Inferior parietal cortex (tissue), 1 donor: Measurements from ENCODE around the gene CCDC93.

ENCODE experiments used
- DNase-seq: peaks from one replicate; pipeline ENCODE4 v3.0.0-alpha.2; 2016; ENCODE audit errors: extremely low spot score

Gene CCDC93

DNA sequence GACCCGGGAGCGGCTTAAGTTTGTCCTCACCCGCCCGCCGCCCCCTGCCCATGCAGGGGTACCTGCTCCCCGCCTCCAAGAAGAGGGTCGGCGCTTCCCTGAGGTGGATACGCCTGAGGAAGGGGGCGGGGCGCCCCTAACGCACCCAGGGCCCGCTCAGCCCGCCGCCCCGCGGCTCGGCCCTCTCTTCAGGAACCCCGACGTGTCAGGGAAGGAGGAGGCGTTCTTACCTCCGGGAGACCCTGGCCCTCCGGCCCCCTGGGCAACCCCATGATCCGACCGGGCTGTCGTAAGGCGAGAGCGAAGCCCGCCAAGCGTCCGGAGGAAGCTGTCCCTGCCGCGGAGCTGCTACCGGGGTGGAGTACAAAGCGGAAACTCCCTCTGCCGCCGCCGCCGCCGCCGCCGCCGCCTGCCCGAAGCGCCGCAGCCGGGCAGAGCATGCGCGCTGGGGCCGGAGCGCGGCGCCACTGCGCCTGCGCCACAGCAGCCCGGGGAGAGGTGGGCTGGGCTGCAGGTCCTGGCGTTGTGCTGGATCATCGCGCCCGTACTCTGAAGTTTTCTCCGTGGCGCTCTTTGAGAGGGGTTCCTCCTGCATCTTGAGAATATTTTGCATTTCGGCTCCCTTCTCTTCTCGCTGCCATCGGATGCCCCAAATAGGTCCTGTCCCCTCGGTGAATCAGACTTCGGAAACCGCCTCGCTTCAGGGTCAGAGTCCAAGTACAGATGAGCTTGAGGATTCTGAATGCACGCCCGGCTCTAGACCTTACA lies at the start of gene CCDC93:
Gene CCDC93 (minus strand): TSS at position 347 of the 768 bp plus-strand sequence. CDS start 75 bp downstream, at position 272.
- peak; percentile 82 for DNase-seq

GRCh38 chr2:118062669-118063068 lies 48.8 kb upstream of the CCDC93 start:
- no peak for DNase-seq

DNA sequence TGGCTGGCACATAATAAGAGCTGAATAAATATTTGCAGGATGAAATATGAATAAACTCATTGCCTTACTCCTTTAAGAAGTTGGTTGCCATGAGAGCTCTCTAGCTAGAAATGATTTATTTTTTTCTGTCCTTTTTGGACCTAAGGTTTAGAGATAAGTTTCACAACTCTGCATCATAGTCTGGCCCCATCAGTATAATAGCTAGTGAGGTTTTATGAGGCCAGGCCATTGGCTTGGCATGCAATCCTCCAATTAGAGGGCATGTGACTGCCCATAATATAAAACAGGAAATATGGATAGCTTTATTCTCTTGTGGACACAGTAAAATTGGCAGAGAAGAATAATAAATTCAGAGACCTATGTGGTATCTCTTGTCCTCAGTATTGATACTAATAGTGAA lies 48.2 kb upstream of the CCDC93 start:
- DNase-seq: no peak

DNA sequence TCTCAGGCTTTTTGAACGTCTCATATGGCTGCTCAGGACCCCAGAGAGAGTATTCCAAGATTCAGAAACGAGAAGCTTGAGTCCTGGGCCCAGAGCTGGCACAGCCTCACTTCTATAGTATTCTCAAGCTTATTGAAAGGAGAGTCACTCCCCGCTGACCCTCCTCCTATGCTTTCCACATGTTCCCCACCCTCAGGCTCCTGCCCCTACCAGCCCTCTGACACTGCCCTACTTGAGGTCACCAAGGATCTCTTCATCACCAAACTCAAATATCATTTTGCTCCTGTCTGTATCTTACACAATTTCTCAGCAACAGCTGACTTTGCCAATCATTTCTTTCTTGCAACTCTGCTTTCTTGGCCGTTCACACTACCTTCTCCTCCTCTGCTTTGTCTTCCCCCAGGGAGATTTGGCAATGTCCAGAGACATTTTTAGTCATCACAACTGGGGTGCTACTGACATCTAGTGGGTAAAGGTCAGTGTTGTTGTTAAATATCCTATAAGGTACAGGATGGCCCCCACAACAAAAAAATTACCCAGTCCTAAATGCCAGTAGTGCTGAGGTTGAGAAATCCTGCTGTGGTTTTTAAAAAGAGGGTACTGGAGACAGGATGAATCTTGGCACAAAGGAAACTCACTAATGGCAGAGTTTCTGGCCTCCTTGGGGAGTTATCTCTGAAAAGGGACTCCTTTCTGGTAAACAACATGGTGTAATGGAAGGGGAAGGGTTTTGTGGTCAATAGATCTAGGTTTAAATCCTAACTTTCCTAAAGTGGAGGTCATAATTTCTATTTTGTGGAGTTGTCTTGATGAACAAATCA lies 47.5 kb upstream of the CCDC93 start:
- DNase-seq: peak; percentile 25

GRCh38 chr2:118059919-118060478 lies 46.1 kb upstream of the CCDC93 start:
- DNase-seq: no peak

DNA sequence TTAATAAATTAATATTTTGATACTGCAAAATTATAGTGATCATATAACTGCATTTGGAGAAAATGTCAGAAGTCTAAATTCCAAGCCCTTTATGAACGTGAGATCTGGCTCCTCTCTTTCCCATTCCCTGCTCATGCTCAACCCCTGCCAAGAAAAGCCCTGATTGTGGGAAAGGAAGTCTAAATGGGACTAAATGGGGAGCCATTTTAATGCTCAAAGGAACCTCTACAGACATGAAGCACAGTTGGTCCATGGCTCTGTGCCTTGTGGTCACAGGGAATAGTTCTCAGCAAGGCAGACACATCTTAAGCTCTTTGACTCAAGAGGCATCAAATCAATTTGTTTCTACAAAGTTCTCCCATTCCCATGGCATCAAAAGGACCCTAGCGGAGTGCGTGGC lies 45.1 kb upstream of the CCDC93 start:
- no peak for DNase-seq

DNA sequence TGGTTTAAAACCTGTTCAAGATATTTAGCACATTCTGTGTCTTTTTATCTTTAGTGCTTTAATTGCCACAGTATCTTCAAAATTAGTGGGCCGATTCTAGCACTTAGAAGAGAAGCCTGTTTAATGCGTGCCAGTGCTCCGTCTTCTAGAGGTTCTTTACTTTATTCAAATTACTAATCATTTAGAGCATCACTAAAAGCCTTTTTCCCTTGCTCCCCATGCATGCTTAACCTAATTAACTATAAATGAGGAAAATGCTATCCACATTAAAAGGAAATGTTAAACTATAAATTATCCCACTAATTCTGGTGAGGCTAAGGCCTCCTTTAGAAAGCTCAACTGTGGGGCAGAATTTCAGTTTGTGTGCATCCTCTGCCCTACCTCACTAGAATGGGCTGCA lies 42.9 kb upstream of the CCDC93 start:
- DNase-seq: no peak

DNA sequence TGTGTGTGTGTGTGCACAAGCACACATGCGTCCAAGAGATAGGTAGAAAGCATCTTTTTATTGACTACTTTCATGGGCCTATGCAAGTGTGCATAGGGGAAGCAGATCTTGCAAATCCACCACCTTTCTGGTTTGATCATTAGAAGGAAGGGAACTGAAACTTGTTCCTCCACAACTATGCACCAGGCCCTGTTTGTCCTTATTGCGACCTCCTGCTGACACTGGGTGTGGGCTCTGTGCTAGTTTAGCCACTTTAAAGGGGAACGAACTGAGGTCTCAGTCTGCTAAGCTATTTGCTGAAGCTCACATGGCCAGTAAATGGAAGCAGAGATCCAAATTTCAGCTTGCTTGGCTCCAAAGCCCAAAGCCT lies 42.3 kb upstream of the CCDC93 start:
- no peak for DNase-seq

DNA sequence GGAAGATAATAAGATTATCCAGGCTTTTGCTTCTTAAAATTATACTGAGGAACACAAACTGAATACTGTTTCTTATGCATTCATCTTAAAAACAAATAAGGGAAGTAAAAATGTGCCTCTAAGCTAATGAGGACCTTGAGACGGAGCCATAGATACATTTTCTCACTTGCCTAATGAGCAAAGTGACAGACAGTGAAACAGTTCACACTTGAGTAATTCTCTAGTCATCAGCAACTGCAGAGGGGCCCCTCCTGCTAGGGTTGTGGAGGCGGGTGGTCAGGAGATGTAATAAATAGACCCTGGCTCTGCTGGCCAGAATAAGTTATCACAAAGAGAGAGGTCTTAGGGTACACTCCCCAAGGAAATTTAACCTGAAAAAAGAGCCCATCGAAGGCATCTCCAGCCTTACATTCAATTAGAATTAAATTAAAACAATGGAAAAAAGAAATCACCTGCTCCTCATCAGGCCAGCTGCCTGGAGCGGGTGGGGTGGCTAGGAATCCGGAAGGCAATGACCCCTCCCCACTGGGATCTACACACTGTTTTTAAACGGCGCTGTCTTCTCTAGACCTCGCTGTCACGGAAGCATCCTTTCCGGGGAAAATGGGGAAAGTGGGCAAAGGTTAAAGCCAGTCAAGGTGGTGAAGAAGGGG lies 41.8 kb upstream of the CCDC93 start:
- no peak for DNase-seq

GRCh38 chr2:118054213-118055008 lies 40.5 kb upstream of the CCDC93 start:
- DNase-seq: no peak

DNA sequence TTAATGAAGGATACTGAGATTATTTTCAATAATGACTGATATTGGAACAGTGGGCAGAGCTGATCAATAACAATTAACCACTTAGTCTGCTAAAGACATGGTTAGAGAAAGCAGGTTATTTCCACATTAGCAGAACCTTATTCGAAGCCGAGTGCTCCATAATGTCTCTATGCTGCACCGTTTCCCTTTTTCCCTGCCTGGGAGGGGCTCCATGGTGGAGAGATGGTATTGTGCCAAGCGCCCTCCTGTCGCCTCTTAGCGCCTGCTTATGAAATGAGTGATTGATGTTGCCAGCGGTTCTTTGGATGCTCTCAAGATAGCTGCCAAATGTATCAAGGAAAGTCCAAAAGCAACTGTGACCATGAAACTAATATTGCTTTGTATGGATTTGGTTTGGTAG lies 39.8 kb upstream of the CCDC93 start:
- no peak for DNase-seq

DNA sequence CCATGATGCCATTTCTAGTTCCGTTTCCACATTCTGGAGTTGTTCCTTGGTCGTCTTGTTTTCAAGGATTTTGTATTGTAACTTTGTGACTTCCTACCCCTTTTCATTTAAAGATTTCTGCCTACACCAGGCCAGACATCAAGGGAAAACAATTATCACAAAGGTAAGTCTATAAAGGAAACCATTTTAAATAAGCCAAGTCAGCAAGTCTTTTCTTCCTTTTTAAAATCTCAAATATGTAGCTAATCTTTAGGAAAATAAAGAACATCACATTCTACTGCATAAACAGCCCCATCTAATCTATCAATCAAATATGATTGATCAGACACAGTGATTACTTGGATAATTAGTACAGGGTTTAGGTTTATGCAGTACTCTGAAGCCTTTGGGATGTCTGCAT lies 38.6 kb upstream of the CCDC93 start:
- DNase-seq: no peak

DNA sequence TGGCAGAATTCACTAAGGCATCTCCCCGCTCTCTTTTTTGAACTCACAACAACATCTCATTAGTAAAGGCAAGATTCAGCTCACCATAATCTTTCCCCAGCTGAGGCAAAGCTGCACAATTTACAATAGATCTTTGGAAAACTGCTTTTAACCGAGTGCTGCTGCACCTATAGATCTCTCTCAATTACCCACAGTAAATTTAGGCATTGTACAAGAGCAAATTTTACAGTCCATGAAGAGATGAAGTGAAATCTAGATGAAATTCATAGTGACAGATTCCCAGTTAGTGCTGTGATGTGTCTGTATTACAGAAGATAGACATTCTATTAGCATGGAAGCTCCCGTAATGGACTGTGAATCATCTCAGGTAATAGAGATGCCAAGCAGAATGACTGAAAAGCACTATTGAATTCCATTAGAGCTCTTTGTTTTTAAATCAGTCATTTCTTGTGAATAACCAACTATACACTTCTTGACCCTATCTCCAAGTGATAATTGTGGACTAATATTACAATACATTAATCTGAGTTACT lies 38.0 kb upstream of the CCDC93 start:
- DNase-seq: no peak

- DNase-seq: no peak
Measured at GRCh38 chr2:118050974-118051373, 37.1 kb upstream of the CCDC93 start.

DNA sequence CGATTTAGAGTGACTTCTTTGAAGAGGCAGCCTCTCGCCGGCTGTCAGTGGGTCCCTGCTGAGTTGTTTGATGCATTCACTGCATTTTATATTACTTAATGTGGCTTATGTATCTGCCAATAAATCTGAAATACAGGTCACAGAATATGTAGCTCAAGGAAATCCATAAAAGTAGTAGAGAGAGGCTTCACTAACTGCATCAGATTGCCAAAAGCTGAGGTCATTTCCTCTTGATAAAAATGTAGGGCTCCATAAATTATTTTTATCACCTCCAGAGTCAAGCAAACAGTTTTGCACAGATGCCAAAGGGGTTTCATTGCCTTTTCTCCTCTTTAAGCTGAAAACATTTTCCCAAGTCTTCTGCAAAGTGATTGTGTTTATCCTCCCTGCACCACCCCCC lies 36.5 kb upstream of the CCDC93 start:
- no peak for DNase-seq

DNA sequence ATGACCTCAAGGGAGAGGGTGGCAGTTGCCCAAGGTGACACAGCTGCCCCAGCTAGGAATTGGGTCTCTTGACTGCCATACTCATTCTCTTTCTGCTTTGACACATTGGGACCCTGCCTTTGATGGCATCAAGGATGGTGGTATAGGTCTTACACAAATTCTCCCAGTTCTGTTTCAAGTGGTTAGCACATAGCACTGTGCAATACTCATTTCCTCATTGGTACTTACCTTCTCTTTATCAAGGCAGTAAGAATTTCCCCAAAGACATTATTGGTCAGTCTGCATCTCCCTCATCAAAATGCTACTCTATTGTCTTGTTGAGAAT lies 35.9 kb upstream of the CCDC93 start:
- DNase-seq: no peak

- DNase-seq: no peak
Measured at GRCh38 chr2:118049140-118049815, 35.4 kb upstream of the CCDC93 start.

DNA sequence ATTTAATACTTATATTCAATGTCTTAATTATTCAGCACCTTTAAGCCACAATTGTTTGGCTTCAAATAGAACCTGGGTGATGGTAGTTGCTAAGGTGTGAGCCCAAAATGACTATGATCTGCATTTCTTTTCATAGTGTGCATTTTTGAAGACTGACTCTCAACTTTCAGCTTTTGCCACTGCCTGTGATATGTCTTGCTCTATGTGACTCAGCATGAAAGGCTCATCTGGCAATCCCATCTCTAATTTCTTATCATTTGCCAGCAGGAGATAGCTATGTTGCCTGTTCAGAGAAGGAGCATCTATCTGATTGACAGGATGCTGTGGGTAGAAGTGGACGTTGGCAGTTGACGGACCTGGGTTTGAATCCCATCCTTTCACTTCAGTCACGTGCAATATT lies 34.5 kb upstream of the CCDC93 start:
- DNase-seq: no peak

GRCh38 chr2:118047380-118047826 lies 33.5 kb upstream of the CCDC93 start:
- no peak for DNase-seq

- peak; percentile 57 for DNase-seq
Measured at GRCh38 chr2:118046634-118047210, 32.9 kb upstream of the CCDC93 start.
